Activated CD8-positive, alpha-beta memory T cell treated with anti-CD3 and anti-CD28 coated beads, Interleukin-2, amount 50 U/mL, for 24 hours (primary cell): Measurements from ENCODE around the gene SDK1.
"Not testable (repeated sequence)": the region's sequence is repeated elsewhere in the genome, so short reads cannot be mapped to it uniquely, and the experiment has no call there.

Experiments
- DNase-seq: peaks from one replicate; pipeline ENCODE4 v3.0.0-alpha.2; 2020; ENCODE audit errors: extremely low read depth

Gene SDK1

DNA sequence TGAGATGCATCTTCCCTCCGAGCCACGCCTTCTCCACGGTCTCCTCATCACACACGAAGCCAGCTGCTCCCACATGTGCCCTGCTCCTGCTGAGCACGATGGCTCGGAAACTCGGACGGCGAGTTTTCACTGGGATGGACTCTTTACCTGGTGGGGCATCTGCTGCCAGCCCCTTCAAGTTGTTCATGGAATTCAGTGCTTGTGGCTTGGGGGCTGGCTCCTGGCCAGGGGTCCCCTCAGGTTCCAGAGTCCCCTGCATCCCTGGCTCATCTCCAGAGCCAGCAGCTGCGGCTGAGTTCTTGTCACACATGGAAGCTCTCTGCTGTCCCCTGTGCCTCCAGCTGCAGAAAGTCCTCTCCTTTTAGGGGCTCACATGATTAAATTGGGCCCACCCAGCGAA, 654.0 kb downstream of the SDK1 start:
- DNase-seq = no peak

GRCh38 chr7:3955751-3956696, 655.0 kb downstream of the SDK1 start:
- DNase-seq = no peak

DNA sequence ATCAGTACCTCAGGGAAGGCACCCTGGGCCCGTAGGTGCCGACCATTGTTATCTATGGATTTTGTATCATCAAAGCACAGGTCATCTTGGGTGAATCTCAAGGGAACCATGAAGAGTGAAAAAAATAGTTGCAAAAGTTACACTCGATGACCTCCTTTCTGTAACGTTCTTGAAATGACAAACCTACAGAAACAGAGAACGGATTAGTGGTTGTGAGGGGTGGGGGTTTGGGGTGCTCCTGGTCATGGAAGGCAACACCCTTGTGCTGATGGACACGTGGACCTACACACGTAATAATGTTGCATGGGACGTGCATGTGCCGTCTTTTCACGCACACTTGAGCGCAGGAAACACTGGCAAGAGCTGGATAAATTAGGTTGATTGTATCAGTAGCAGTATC, 655.9 kb downstream of the SDK1 start:
- no peak for DNase-seq

DNA sequence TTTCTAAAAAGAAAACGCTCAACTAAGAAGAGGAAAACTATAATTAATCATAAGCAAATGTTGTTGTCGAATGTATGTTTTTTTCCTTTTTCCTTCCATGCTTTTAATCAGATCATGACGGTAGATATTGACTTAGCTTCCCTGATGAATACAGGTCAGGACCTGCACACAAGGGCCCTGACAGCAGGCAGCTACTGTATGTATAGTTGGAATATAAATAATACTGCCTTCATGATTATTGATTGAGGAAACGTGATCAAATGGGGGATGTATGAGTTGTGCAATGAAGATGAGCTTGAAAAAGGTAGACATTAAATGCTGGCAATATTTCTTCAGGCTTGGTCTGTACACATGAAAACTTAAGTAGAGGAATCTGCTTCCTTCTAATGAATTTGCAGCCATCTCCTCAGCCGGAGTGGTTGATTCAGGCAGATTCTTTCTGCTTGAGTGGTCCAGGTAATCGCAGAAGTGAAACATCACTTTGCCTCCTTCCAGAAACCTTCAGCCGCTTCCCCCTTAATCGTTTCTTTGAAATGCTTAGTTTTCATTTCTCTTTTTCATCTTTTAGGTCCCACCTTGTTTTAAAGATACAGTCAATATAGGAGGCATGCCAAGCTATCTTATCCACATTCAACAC, 656.5 kb downstream of the SDK1 start:
- no peak for DNase-seq

DNA sequence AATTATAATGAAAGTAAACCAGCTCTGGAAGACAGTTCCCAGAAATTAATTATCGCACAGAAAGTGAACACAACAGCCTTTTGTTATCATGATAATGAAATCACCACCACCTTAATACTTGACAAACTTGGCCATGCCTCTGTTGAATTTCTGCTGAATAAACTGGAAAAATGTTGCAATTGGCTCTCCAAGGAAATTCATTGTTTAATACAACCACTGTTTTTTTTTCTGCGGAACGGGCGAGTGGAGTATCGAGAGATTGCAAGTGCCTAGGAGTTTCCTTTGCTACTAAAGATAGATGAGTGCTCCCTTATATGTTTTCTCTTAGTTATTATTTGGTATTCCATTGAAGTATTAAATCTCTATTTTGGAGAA, 657.0 kb downstream of the SDK1 start:
- DNase-seq = no peak

DNA sequence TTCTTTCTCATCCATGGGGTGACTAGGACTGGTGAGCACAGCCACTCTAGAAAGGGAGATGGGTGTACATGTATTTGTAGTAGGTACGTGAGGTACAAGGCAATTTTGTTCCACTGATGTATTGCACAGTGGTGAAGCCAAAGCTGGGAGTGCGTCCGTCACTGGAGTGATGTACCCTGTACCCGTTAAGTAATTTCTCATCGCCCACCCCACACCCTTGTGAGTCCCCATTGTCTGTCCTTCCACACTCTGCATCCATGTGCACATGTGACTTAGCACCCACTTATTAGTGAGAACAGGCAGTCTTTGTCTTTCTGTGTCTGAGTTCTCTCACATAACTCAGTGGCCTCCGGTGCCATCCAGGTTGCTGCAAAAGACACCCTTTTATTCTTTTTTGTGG, 658.3 kb downstream of the SDK1 start:
- no peak for DNase-seq

DNA sequence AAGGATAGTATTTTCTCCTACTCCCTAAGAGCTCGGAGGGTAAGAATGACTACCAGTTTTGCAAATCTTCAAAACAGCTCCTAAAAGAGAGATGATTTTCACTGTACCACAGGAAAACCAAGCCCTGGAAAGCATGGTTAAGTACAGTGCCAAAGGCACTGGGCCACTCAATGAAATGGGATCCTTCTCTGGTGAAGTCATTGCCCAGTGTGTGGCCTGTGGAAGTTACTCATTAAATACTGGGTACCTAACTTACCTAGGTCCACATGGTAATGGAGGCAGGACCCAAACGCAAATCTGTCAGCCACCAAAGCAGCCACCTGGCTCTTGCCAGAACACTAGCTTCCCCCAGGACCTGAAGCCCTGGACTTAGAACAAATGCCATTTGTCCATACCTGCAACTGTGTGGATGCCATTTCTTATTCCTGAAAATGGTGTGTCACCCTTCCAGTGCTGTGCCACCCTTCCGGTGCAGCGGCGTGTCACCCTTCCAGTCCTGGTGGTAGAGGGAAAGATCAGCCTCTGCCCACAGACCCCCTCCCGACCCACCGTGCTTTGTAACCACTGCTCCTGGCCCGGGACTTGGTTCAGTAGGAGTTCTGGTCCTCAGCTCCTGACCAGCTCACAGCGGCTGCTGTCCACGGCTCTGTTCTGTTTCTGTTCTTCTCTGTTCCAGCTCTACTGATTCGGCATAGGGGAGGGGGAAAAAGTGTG, 659.2 kb downstream of the SDK1 start:
- no peak for DNase-seq

- DNase-seq = no peak
Measured at GRCh38 chr7:3960942-3961341, 659.9 kb downstream of the SDK1 start.

DNA sequence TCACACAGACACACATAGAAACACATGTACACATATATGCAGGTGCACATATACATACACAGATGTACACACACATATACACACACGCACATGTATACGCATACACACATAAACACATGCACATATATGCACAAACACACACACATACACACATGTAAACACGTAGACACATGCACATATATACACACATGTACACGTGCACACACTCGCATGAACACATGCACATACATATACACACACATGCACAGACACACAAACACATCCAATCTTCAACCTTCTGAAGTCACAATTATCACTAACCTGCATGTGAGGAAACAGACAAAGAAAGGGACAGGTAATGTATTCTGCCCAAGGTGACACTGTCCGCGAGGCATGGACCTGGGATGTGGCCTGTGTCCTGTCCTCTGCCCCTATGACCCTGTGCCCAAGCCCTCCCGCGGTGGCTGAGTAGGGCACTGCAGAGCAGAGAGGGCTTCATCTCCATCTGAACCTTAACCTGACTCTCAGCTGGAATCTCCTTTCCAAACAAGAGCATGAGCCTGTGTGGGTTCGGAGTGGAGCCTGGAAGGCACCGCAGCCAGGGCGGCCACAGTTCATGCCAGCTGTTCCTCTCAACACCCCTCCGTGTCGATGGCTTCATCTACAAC, 660.9 kb downstream of the SDK1 start:
- DNase-seq = no peak

DNA sequence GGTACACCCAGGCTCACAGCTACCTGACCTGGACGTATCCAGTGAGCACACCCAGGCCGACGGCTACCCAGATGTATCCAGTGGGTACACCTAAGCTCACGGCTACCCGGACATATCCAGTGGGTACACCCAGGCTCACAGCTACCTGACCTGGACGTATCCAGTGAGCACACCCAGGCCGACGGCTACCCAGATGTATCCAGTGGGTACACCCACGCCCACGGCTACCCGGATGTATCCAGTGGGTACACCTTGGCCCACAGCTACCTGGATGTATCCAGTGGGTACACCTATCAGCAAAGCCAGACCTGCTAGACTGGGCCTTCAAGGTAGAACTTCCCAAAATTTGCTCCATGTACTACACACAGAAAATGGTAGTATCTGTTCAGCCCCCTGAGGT, 662.7 kb downstream of the SDK1 start:
- not testable (repeated sequence) for DNase-seq

GRCh38 chr7:3964980-3965606, 664.0 kb downstream of the SDK1 start:
- no peak for DNase-seq

DNA sequence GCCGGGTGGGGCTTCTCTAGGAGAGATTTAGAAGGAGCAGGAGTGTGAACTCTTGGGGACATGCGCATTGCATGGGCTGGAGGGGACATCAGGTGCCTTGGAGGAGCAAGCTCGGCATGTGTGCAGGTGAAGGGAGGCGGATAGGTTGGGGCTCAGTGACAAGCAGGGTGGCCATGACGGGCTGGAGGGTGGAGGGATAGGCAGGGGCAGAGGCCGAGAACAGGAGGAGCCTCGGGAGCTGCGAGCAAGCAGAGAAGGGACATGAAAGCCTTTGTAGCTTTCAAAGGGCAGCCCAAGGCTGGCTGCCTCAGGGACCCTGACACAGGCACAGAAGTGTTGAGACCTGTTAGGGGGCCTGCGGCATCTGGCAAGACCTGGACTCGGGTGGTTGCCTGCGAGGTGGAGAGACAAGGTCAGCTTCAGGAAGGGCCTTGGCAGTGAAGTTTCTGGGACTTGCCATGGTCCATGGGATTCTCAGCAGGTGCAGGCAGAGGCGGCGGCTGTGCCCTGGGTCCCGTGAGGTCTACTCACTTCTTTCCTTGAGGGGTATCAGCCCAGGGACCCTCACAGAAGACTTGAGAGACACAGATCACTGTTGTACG, 664.8 kb downstream of the SDK1 start:
- DNase-seq = no peak

DNA sequence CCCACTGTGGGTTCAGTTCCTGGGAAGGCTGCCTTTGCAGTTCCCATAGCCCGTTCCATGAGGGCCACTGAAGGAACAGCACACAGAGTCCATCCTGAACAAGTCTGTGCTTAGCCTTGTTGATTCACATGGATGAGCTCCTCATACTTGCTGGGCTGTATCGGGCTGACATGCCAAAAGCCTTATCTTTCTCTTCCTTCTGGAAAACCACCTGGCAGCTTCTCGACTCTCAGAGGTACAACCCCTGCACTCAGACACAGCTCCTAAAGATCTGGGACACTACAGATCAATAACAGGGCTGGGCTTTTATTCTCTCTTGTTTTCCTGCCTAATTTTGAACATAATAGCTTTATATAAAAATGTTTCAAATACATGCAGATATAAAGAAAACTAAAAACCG, 667.2 kb downstream of the SDK1 start:
- DNase-seq = no peak

- no peak for DNase-seq
Measured at GRCh38 chr7:3969286-3969685, 668.2 kb downstream of the SDK1 start.

DNA sequence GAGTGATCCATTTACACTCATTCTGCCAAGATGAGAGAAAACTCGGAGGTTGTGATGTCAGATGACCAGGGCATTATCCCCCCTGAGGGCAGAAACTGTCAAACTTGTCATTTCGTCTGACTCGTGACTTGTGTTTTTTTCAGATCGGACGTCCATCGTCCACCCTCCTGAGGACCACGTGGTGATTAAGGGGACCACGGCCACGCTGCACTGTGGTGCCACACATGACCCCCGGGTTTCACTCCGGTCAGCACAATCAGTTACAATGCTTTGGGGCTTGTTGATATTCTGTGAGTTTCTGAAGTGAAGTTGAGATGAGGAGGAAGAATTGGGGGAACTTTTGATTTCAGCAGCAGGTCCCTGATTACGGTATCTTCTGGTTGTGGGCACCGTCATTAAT, 670.3 kb downstream of the SDK1 start:
- no peak for DNase-seq

- no peak for DNase-seq
Measured at GRCh38 chr7:3973264-3973663, 672.2 kb downstream of the SDK1 start.

GRCh38 chr7:3974329-3974728, 673.3 kb downstream of the SDK1 start:
- no peak for DNase-seq

DNA sequence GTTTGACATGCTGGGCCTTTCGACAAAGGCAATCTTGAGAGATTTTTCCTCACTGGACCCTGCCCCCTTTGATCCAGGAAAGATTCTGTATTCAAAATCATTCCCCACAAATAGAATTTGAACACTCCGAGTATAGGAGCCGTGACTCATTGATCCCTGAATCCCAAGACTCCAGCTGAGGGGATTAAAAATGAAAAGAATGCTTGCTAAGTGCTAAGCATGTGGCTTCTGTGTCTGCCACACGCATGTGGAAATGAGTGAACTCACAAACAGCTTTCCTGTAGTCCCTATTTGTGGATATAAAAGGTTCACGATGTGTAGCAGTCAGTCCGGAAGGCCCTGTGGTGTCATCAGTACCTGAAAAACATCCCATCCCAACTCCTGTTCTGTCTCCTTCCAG, 674.3 kb downstream of the SDK1 start:
- no peak for DNase-seq

DNA sequence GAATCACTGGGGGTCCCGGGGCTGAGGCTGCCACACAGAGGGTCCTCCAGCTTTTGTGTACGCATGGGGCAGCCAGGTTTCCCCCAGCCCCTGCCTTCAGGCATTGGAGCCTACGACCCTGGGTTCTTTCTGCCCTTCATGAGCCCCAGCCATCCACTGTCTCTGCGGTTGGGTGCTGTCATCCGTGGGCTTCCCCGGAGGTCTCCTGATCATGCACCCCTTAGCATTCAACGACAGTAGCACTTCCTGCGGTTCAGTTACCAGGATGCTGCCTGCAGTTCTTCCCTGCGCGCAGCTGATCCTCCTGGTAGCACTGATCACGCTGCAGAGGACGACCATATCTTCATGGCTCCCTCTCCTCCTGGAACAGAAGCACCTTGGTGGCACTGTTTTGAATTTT, 676.3 kb downstream of the SDK1 start:
- no peak for DNase-seq

- DNase-seq = no peak
Measured at GRCh38 chr7:3978839-3979238, 677.8 kb downstream of the SDK1 start.

GRCh38 chr7:3979611-3980299, 678.7 kb downstream of the SDK1 start:
- DNase-seq = no peak
